IPS-NIHi7 (cell line): ENCODE data around the gene TUBGCP6.

Experiments used
- DNase-seq: peaks from one replicate; pipeline ENCODE4 v3.0.0; 2012; ENCODE audit warnings: mixed read lengths; ENCODE audit errors: extremely low spot score

TUBGCP6 gene

DNA sequence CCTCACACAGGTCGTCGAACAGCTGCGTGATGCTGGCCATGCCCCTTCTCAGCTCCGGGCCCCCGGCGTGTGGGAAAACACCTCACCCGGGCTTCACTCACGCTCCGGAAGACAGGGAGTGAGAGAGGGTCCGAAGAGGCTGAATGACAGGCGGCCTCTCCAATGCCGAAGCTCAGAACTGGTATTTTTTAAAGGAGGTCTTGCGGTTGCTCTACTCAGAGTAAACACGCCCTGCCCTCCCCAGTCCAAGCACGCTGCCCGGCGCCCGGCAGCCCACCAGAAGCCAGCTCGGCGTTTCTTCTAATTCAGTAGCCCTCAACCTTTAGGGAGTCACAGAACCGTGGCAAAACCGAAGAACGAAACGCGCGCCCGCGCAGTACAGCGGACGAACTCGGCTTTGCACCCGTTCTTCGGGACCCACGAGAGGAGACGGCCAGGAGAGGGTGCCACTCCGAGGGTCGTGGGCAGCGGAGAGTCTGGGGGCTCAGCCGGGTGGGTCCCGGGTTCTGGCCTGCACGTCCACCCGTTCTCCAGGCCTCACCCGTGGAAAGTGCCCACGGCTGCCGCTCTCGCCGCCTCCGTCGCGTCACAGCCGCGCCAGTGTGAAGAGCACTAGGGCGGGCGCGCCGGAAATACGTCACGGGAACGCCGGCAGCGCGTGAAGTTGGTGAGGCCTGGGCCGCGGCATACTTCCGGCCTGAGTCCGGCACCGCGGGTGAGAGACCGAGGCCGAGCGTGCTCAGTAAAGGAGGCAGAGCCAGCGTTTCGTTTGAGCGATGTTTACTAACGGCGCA lies at the start of gene TUBGCP6:
TUBGCP6 (minus strand) TSS at position 604 of the 794 bp plus-strand sequence; CDS start at position 40, 564 bp downstream.
- DNase-seq, result peak; percentile 89

DNA sequence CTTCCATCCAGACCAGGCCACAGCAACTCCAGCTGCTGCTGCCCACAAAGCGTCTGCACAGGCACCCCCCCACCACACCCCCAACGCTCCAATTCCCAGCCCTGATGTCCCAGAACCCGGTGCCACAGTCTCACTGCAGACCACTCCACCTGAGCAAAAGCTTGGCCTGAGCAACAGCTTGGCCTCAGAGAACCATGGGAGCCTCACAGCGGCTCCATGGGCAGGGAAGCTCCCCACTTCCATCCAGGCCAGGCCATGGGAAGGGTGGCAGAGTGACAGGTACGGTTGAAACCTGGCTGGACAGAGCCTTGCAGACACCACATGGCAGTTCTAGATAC lies 49.5 kb upstream of the TUBGCP6 start:
- DNase-seq, result no peak

GRCh38 chr22:50293441-50294318 lies 48.9 kb upstream of the TUBGCP6 start:
- peak; percentile 93 for DNase-seq

- no peak for DNase-seq
These were observed 48.0 kb upstream of the TUBGCP6 start for GRCh38 chr22:50292643-50293440.

DNA sequence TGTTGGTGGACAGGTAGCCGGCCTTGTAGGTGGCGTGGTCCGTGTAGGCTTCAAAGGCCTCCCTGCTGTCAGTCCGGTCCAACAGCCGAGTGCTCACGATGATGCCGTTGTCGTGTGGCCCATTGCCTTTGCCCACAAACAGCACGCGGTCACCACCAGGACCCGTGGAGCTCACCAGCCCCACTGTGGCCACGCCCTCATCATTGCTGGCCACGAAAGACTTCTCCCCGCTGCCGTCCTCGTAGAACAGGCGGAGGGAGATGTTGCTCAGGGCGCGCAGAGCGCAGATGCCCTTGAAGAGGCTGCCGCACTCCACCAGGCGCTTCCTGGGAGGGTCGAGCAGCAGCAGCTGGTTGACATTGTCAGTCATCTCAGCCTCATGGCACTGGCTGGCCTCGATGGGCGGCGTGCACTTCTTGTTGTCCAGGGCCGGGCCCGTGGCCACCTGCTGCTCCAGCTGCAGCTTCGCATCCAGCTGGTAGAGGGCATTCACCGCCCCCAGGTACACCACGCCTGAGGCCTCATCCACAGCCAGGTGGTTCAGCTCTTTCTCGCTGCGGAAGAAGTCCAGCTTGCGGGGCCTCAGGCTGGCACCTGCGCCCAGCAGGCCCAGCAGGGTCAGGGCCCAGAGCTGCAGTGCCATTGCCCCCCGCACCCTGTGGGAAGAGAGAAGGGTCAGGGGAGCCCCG lies 45.3 kb upstream of the TUBGCP6 start:
- no peak for DNase-seq

GRCh38 chr22:50289151-50289941 lies 44.5 kb upstream of the TUBGCP6 start:
- DNase-seq, result no peak

DNA sequence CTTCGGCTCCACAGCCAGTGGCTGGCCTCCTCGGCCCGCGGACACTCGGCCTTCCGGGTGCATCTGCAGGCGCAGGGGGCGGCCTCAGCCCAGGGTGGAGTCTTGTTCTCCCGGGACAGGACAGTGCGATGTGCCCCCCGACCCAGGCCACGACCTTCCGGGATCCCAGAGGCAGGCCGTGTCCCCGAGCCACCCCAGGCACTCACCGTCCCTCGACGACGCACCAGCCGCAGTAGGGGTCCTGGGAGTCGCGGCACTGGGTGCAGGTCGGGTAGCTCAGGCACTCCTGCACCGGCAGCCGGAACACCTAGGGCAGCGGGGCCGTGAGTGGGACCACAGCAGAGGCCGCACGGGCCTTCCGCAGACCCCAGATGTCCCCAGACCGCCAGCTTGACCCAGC lies 42.9 kb upstream of the TUBGCP6 start:
- no peak for DNase-seq

DNA sequence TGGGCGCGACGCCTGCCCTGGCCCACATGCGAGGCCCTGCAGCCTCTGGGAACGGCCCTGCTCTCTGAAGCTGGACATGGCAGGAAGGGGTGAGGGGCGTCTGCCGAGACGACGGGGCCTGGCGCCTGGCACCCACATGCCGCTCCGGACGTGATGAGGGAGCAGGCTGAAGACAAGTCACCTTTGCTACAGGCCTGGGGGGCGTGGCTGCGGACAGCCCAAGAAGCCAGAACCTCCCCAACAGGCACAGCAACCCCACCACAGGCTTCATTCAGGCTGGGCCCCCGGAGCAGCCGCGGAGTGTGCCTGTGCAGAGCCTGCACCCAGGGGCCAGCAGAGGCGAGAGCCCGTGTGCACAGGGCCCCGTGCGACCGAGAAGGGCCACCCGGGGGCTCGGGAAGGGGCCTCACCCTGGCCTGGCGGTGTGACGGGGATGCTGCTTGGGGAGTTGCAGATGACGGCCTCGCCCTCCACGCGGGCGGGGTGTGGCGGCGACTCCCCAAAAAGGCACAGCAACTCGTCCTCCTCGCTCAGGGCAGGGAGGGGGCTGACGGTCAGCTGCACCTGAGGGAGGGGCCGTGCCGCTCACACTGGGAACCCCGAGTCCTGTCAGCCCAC lies 42.0 kb upstream of the TUBGCP6 start:
- DNase-seq, result no peak

DNA sequence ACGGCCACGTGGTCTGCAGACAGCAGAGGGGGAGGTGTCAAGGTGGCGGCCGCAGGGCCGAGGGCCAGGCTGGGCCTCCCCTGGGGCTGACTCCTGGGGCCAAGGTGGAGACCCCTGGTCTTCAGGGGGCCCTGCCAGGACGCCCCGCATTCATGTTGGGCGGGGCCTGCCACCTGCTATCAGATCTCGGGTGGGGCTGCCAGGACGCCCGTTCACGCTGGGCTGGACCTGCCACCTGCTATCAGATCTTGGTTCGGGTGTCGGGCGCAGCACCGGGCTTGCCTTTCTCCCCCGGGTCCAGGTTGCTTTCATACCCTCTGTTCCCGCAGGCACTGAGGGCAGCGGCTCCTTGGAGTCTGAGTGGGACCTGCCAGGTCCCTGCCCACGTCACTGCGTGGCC lies 41.5 kb upstream of the TUBGCP6 start:
- DNase-seq, result no peak

- no peak for DNase-seq
These were observed 40.9 kb upstream of the TUBGCP6 start for GRCh38 chr22:50285568-50286229.

GRCh38 chr22:50284479-50284878 lies 39.7 kb upstream of the TUBGCP6 start:
- no peak for DNase-seq

DNA sequence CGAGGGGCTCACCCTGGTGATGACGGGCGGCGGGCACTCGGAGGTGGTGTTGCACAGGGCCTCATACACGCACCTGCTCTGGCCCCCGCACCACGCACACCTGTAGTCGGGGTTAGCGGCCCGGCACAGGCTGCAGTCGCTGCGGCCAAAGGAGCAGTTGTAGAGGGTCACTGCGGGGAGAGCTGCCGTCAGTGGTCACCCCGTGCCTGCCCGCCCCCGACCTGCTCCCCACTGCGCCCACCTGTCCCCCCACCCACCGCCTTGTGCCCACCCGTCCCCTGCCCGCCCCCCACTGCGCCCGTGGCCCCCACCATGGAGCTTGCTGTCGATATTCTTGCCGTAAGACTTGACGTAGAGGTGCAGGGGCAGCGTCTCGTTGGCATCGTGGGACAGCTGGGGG lies 39.0 kb upstream of the TUBGCP6 start:
- DNase-seq, result no peak

DNA sequence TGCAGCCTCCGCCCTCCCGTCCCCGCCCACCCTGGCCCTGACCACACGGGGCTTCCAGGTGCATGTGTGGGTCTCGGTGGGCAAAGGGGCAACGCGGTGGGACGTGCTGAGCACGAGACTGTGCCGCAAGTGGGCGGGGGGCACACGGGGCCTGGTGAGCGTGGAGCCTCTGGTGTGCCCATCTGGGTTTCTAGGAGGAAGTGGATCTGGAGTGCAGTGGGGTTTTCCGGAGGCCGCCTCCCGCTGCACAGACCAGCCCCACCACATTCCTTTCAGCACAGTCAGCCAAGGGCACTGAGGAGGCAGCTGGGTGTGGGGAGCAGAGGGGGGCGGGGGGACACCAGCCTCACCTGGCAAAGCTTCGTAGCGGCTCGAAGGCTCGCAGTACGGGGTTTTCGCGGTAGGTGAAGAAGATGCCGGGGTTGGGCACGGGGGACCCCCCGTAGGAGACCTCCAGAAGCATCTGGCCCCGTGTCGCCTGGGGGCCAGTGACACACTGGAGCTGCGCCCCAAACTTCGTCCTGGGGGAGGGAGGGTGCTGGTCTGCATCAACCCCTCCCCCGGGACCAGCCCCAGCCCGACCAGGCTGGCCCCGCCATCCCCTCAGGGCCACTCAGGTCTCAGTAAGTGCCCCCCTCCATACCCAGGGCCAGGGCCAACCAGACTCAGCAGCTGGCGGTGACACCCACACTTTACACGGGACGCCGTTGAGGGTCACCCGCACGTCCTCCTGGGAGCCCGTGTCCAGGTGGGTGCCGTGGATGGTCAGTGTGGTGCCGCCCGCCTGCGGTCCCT lies 37.7 kb upstream of the TUBGCP6 start:
- DNase-seq, result no peak

DNA sequence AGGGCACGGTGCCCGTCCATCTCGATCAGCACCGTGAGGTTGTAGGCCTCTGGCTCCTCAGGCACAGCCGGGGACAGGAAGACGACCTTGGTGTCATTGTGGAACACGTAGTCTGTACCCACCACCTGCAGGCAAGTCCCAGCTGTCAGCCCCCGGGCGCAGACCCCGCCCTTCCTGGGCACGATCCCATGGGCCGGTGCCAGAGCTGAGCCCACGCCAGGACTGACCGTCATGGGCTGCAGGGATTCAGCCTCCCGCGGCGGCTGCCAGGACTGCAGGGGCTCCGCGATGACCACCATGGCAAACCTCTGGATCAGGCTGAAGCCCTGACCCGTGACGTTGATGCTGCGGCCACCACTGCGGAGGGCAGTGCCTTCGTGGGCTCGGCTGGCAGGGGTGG lies 37.1 kb upstream of the TUBGCP6 start:
- DNase-seq, result no peak

- DNase-seq, result no peak
These were observed 36.5 kb upstream of the TUBGCP6 start for GRCh38 chr22:50281384-50281760.

- DNase-seq, result no peak
These were observed 36.0 kb upstream of the TUBGCP6 start for GRCh38 chr22:50280708-50281383.

DNA sequence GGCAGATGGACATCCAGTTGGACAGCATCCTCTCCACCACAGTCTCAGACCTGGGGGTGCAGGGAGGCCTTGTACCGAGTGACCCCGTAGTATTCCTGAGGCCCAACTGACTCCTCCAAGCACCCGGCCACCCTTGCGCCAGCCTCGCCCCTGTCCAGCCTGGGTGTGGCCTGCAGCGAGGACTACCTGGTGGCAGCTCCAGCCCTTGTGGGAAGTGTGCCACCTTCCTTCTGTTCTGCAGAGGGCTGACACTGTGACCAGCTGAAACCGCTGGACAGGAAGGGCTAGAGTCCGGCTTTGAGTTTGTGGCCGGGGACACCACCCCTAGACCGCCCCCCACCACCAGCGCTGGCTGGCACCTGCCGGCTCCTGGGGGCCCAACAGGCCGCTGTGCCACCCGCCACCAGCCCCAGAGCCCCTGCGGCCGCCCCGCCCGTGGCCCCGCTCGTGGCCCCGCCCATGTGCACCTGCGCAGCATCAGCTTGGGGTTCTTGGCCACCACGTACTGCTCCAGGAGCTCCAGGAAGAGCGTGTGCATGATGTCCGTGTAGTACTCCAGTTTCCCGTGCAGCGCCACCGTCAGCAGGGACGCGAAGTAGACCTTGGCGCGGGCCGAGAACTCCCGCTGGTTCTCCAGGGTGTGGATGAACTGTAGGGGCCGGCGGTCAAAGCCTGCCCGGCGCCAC lies 35.3 kb upstream of the TUBGCP6 start:
- DNase-seq, result no peak
